ENCODE measurements around the gene DDX3X. TPM values are rescaled to one million over a fixed set of nuclear protein-coding genes. Genes with fewer than 3 reads are reported as not detected.
"Not testable (repeated sequence)": the region's sequence is repeated elsewhere in the genome, so short reads cannot be mapped to it uniquely, and the experiment has no call there.

The DDX3X gene
- total RNA-seq, 2 experiments from 2014 or later = 75.1 to 85.0 TPM

DNA sequence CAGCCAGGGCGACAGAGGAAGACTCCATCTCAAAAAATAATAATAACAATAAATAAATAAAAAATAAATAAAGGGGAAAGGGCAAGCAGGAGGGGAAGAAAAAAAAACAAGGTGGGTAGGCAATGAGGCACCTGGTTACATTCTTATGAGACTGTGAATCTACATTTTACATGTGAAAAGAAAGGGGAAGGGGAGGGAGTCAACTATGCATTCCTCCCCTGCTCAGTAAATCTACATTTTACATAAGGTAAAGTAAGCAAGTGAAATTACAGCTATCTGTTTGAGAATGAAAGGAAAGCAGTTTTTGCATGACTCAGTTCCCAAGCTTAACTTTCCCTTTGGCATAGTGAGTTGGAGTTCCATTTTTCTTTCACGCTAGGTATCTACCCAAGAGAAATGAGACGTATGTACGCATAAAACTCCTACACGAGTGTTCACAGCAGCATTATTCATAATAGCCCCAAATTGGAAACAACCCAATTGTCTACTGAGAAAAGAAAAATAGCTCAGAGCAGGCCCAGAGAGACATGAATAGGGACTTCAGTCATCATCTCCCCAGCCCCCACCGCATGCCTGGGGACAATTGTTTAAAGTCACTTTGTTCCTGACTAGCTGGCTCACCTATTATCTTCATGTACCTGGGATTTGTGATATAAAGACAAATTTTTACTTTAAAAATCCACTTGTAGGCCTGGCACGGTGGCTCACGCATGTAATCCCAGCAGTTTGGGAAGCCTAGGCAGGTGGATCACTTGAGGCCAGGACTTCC lies 52.4 kb downstream of the DDX3X start:
- no peak overlapping the region for H3K27ac ChIP-seq (ENCODE audit: low read depth, low read length, poor library complexity, severe bottlenecking)
- ChIA-PET POLR2A (no interaction called here), CTCF (ENCODE audit: unreplicated experiment) (no interaction called here)
- intact Hi-C loops (cut with micrococcal nuclease; ENCODE audit: unreplicated experiment) = no loop called here
- no peaks in the 10 kb centered on the region for H3K79me2 ChIP-seq (ENCODE audit: insufficient read depth, low read depth, low read length)
- no peaks in the 10 kb centered on the region for H3K9me2 ChIP-seq (ENCODE audit: insufficient read depth, low read length)
- H3K36me3 ChIP-seq (ENCODE audit: insufficient read depth, low read length) = no peaks in the 10 kb centered on the region
- peaks cover 8% of the 10 kb centered on the region for H3K4me1 ChIP-seq (ENCODE audit: insufficient read depth, low read length, poor library complexity, severe bottlenecking)
- BruUV-seq (replicated peaks) = no TSS peak
- no peaks in the 10 kb centered on the region for H3K9me3 ChIP-seq (ENCODE audit: low read length)
- no peak for TF ChIP-seq EZH2phosphoT487 (IDR thresholded peaks at IDR 0.05; ENCODE audit: borderline replicate concordance, low read depth, low read length)
- TF ChIP-seq, protein P1, sequence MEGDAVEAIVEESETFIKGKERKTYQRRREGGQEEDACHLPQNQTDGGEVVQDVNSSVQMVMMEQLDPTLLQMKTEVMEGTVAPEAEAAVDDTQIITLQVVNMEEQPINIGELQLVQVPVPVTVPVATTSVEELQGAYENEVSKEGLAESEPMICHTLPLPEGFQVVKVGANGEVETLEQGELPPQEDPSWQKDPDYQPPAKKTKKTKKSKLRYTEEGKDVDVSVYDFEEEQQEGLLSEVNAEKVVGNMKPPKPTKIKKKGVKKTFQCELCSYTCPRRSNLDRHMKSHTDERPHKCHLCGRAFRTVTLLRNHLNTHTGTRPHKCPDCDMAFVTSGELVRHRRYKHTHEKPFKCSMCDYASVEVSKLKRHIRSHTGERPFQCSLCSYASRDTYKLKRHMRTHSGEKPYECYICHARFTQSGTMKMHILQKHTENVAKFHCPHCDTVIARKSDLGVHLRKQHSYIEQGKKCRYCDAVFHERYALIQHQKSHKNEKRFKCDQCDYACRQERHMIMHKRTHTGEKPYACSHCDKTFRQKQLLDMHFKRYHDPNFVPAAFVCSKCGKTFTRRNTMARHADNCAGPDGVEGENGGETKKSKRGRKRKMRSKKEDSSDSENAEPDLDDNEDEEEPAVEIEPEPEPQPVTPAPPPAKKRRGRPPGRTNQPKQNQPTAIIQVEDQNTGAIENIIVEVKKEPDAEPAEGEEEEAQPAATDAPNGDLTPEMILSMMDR (conservative IDR thresholded peaks at IDR 0.05; ENCODE audit: low read length) = no peak
- no peak overlapping the region for H3K4me2 ChIP-seq (ENCODE audit: low read length)
- no peak overlapping the region for H3K4me3 ChIP-seq (ENCODE audit: low read depth, low read length, poor library complexity, severe bottlenecking)
- no peak for DNase-seq (ENCODE audit: low spot score)
- no peaks in the 10 kb centered on the region for H4K20me1 ChIP-seq (ENCODE audit: insufficient read depth, low read length)
- H2AFZ ChIP-seq (ENCODE audit: low read length) = no peak overlapping the region

DNA sequence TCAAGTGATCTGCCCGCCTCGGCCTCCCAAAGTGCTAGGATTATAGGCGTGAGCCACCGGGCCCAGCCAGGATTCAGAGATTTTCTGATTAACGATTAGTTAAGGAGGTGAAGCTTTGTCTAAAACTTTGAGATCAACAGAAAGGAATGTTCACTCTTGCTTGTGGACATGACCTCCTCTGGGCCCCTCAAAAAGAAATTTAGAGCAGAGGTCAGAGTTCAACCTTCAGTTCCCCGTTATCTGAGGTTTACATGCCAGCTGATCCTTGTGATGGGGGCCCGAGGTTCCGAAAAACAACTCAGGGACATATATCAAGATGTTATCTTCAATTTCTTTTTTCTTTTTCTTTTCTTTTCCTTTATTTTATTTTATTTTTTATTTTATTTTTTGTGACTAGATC lies 54.6 kb downstream of the DDX3X start:
- no peak overlapping the region for H3K27ac ChIP-seq (ENCODE audit: low read depth, low read length, poor library complexity, severe bottlenecking)
- DNase-seq (ENCODE audit: low spot score) = no peak
- intact Hi-C loops (cut with micrococcal nuclease; ENCODE audit: unreplicated experiment) = no loop called here
- H2AFZ ChIP-seq (ENCODE audit: low read length) = no peak overlapping the region
- POLR2A ChIA-PET = no interaction called here
- no peaks in the 10 kb centered on the region for H3K36me3 ChIP-seq (ENCODE audit: insufficient read depth, low read length)
- BruUV-seq (replicated peaks) = no TSS peak
- no peaks in the 10 kb centered on the region for H3K4me1 ChIP-seq (ENCODE audit: insufficient read depth, low read length, poor library complexity, severe bottlenecking)
- no peaks in the 10 kb centered on the region for H4K20me1 ChIP-seq (ENCODE audit: insufficient read depth, low read length)
- no peaks in the 10 kb centered on the region for H3K9me3 ChIP-seq (ENCODE audit: low read length)
- no peak overlapping the region for H3K4me3 ChIP-seq (ENCODE audit: low read depth, low read length, poor library complexity, severe bottlenecking)
- H3K79me2 ChIP-seq (ENCODE audit: insufficient read depth, low read depth, low read length) = no peaks in the 10 kb centered on the region
- no peaks in the 10 kb centered on the region for H3K9me2 ChIP-seq (ENCODE audit: insufficient read depth, low read length)
- H3K4me2 ChIP-seq (ENCODE audit: low read length) = no peak overlapping the region
- no peak for TF ChIP-seq EZH2phosphoT487 (IDR thresholded peaks at IDR 0.05; ENCODE audit: borderline replicate concordance, low read depth, low read length)
- TF ChIP-seq, protein P1 (conservative IDR thresholded peaks at IDR 0.05; ENCODE audit: low read length) = no peak
- CTCF ChIA-PET (ENCODE audit: unreplicated experiment) = no interaction called here

DNA sequence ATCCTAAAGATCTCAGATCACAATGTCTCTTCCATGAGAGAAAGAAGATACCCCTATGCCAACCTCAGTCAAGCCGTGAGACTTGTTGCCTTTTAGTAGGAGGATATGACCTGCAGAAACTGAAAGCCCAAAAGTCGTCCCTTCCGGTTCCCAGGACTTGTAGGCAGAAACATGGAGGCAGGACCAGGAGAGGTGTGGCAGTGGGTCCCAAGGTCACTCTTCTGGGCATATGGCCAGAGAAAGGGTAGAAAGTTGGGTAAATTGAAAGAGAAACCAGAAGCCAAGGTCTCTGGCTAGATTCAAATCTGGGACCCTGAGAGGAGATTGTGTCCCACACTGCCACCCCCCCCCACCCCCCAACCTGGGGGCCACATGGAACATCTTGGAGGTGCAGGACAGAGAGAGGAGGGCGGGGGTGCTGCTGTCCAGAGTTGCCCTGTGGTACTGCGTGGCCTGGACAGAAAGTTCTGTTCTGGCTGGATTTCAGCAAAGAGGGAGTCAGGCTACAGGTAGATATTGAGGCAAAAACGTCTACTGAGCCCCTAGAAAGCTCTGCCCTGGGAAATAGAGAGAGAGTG lies 55.4 kb downstream of the DDX3X start:
- H4K20me1 ChIP-seq (ENCODE audit: insufficient read depth, low read length) = no peaks in the 10 kb centered on the region
- H3K79me2 ChIP-seq (ENCODE audit: insufficient read depth, low read depth, low read length) = no peaks in the 10 kb centered on the region
- no peak overlapping the region for H3K27ac ChIP-seq (ENCODE audit: low read depth, low read length, poor library complexity, severe bottlenecking)
- DNase-seq (ENCODE audit: low spot score) = no peak
- no peak overlapping the region for H2AFZ ChIP-seq (ENCODE audit: low read length)
- H3K9me2 ChIP-seq (ENCODE audit: insufficient read depth, low read length) = no peaks in the 10 kb centered on the region
- no peaks in the 10 kb centered on the region for H3K9me3 ChIP-seq (ENCODE audit: low read length)
- H3K4me1 ChIP-seq (ENCODE audit: insufficient read depth, low read length, poor library complexity, severe bottlenecking) = no peaks in the 10 kb centered on the region
- H3K4me2 ChIP-seq (ENCODE audit: low read length) = no peak overlapping the region
- TF ChIP-seq, protein P1 (conservative IDR thresholded peaks at IDR 0.05; ENCODE audit: low read length) = no peak
- TF ChIP-seq EZH2phosphoT487 (IDR thresholded peaks at IDR 0.05; ENCODE audit: borderline replicate concordance, low read depth, low read length) = no peak
- intact Hi-C loops (cut with micrococcal nuclease; ENCODE audit: unreplicated experiment) = no loop called here
- no TSS peak for BruUV-seq (replicated peaks)
- CTCF ChIA-PET (ENCODE audit: unreplicated experiment) = no interaction called here
- no peak overlapping the region for H3K4me3 ChIP-seq (ENCODE audit: low read depth, low read length, poor library complexity, severe bottlenecking)
- H3K36me3 ChIP-seq (ENCODE audit: insufficient read depth, low read length) = no peaks in the 10 kb centered on the region
- POLR2A ChIA-PET = no interaction called here

DNA sequence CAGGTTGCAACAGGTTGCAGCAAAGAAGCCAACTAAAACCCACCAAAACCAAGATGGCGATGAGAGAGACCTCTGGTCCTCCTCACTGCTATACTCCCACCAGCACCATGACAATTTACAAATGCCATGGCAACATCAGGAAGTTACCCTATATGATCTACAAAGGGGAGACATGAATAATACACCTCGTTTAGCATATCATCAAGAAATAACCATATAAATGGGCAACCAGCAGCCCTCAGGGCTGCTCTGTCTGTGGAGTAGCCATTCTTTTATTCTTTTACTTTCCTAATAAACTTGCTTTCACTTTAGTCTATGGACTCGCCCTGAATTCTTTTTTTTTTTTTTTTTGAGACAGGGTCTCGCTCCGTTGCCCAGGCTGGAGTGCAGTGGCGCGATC lies 56.6 kb downstream of the DDX3X start:
- POLR2A ChIA-PET; H3K36me3 ChIP-seq (ENCODE audit: insufficient read depth, low read length); H3K4me2 ChIP-seq (ENCODE audit: low read length); H2AFZ ChIP-seq (ENCODE audit: low read length); H3K4me3 ChIP-seq (ENCODE audit: low read depth, low read length, poor library complexity, severe bottlenecking); H3K79me2 ChIP-seq (ENCODE audit: insufficient read depth, low read depth, low read length); CTCF ChIA-PET (ENCODE audit: unreplicated experiment); H3K9me3 ChIP-seq (ENCODE audit: low read length); DNase-seq (ENCODE audit: low spot score); H3K9me2 ChIP-seq (ENCODE audit: insufficient read depth, low read length); H4K20me1 ChIP-seq (ENCODE audit: insufficient read depth, low read length); BruUV-seq (replicated peaks); H3K27ac ChIP-seq (ENCODE audit: low read depth, low read length, poor library complexity, severe bottlenecking); intact Hi-C loops (cut with micrococcal nuclease; ENCODE audit: unreplicated experiment); H3K4me1 ChIP-seq (ENCODE audit: insufficient read depth, low read length, poor library complexity, severe bottlenecking): not testable (repeated sequence)

Measured in OCI-LY7 (cell line).